MM.1S (cell line): ENCODE measurements around the gene NIN.

ENCODE experiments used
- DNase-seq: peaks from one replicate; pipeline ENCODE4 v3.0.0-alpha.2; 2015
- H2AFZ ChIP-seq: fragments of 300-600 bp; sonication (generic); 2 replicates; pipeline ENCODE4 v1.6.0; 2016; ENCODE audit warnings: antibody characterized with exemption, low read length
- H3F3A ChIP-seq: fragments of 300-600 bp; sonication (generic); 2 replicates; pipeline ENCODE4 v1.6.1; 2016; ENCODE audit warnings: mild to moderate bottlenecking, antibody characterized with exemption, low read length, moderate library complexity, mixed read lengths; ENCODE audit not compliant: insufficient read depth
- H3K27ac ChIP-seq: fragments of 300-600 bp; sonication (generic); 2 replicates; pipeline ENCODE4 v1.5.1; 2016; ENCODE audit warnings: mild to moderate bottlenecking, low read length
- H3K27me3 ChIP-seq: fragments of 300-600 bp; sonication (generic); replicated peaks from 2 replicates; pipeline ENCODE4 v1.6.0; 2016; ENCODE audit warnings: low read length; ENCODE audit not compliant: insufficient read depth
- H3K36me3 ChIP-seq: fragments of 300-600 bp; sonication (generic); replicated peaks from 2 replicates; pipeline ENCODE4 v1.6.1; 2016; ENCODE audit warnings: mild to moderate bottlenecking, low read length, mixed read lengths; ENCODE audit not compliant: insufficient read depth
- H3K4me1 ChIP-seq: fragments of 300-600 bp; sonication (generic); 2 replicates; pipeline ENCODE4 v1.6.1; 2016; ENCODE audit warnings: low read length, mixed read lengths
- H3K4me2 ChIP-seq: fragments of 300-600 bp; sonication (generic); 2 replicates; pipeline ENCODE4 v1.6.0; 2016; ENCODE audit warnings: low read depth, low read length
- H3K4me3 ChIP-seq: fragments of 300-600 bp; sonication (generic); 2 replicates; pipeline ENCODE4 v1.5.1; 2016; ENCODE audit warnings: low read length, mixed read lengths
- H3K79me2 ChIP-seq: fragments of 300-600 bp; sonication (generic); 2 replicates; pipeline ENCODE4 v1.6.1; 2016; ENCODE audit warnings: mixed run types, low read length, mixed read lengths
- H3K9ac ChIP-seq: fragments of 300-600 bp; sonication (generic); 2 replicates; pipeline ENCODE4 v1.6.1; 2016; ENCODE audit warnings: low read length, mixed read lengths
- H3K9me2 ChIP-seq: fragments of 300-600 bp; sonication (generic); replicated peaks from 2 replicates; pipeline ENCODE4 v1.6.1; 2016; ENCODE audit warnings: mild to moderate bottlenecking, low read length, mixed read lengths; ENCODE audit not compliant: insufficient read depth
- H3K9me3 ChIP-seq: fragments of 300-600 bp; sonication (generic); replicated peaks from 2 replicates; pipeline ENCODE4 v1.6.1; 2016; ENCODE audit warnings: mild to moderate bottlenecking, low read length, mixed read lengths; ENCODE audit not compliant: insufficient read depth
- H4K20me1 ChIP-seq: fragments of 300-600 bp; sonication (generic); 2 replicates; pipeline ENCODE4 v1.6.1; 2016; ENCODE audit warnings: mild to moderate bottlenecking, low read length, moderate library complexity, mixed read lengths; ENCODE audit not compliant: insufficient read depth
- CTCF ChIP-seq: fragments of 300-600 bp; sonication (generic); IDR thresholded peaks from 2 replicates; pipeline ENCODE4 v1.5.1; 2016; ENCODE audit warnings: antibody characterized with exemption, low read length, mixed read lengths
- EZH2 ChIP-seq: fragments of 300-600 bp; sonication (generic); optimal IDR thresholded peaks from 2 replicates; pipeline ENCODE3; 2017; ENCODE audit warnings: low read depth, mild to moderate bottlenecking, antibody characterized with exemption, low read length, mixed read lengths
- EZH2phosphoT487 ChIP-seq: fragments of 300-600 bp; sonication (generic); IDR thresholded peaks from 2 replicates; pipeline ENCODE4 v1.6.1; 2018; ENCODE audit warnings: antibody characterized with exemption, low read length

NIN gene

GRCh38 chr14:50772412-50772811 lies 58.5 kb downstream of the NIN start:
- H3K4me3 ChIP-seq: no peak overlapping the region

GRCh38 chr14:50770586-50770985 lies 60.4 kb downstream of the NIN start:
- H4K20me1 ChIP-seq: no peaks in the 10 kb centered on the region
- no peaks in the 10 kb centered on the region for H3K9me3 ChIP-seq
- TF ChIP-seq EZH2: no peak
- TF ChIP-seq EZH2phosphoT487: no peak
- no peak for TF ChIP-seq CTCF
- H3K4me2 ChIP-seq: no peak overlapping the region
- H3K9ac ChIP-seq: no peak overlapping the region
- no peaks in the 10 kb centered on the region for H3K36me3 ChIP-seq
- H2AFZ ChIP-seq: no peak overlapping the region
- no peak overlapping the region for H3K27ac ChIP-seq
- H3K79me2 ChIP-seq: no peaks in the 10 kb centered on the region
- no peaks in the 10 kb centered on the region for H3K9me2 ChIP-seq
- no peak overlapping the region for H3K4me3 ChIP-seq
- no peak for DNase-seq
- peaks cover 13% of the 10 kb centered on the region for H3K4me1 ChIP-seq
- H3F3A ChIP-seq: no peaks in the 10 kb centered on the region
- no peaks in the 10 kb centered on the region for H3K27me3 ChIP-seq

More at GRCh38 chr14:50772412-50772811, 58.5 kb downstream of the NIN start:
- Histone ChIP-seq H3K9me2 (no peaks in the 10 kb centered on the region), H3K27me3 (no peaks in the 10 kb centered on the region), H3K9me3 (no peaks in the 10 kb centered on the region), H2AFZ (no peak overlapping the region), H3K36me3 (no peaks in the 10 kb centered on the region), H3K4me1 (peaks cover 13% of the 10 kb centered on the region), H3K9ac (no peak overlapping the region), H3K27ac (no peak overlapping the region), H3K4me2 (no peak overlapping the region), H3K79me2 (no peaks in the 10 kb centered on the region), H3F3A (no peaks in the 10 kb centered on the region), H4K20me1 (no peaks in the 10 kb centered on the region)
- no peak for DNase-seq
- no peak for TF ChIP-seq EZH2phosphoT487
- no peak for TF ChIP-seq CTCF
- TF ChIP-seq EZH2: no peak

GRCh38 chr14:50769863-50770500 lies 61.0 kb downstream of the NIN start:
- H3K9me2 ChIP-seq: no peaks in the 10 kb centered on the region
- no peaks in the 10 kb centered on the region for H3K79me2 ChIP-seq
- H3K4me3 ChIP-seq: no peak overlapping the region
- H3F3A ChIP-seq: no peaks in the 10 kb centered on the region
- H3K9ac ChIP-seq: no peak overlapping the region
- H2AFZ ChIP-seq: no peak overlapping the region
- H3K27ac ChIP-seq: no peak overlapping the region
- no peak for DNase-seq
- peaks cover 13% of the 10 kb centered on the region for H3K4me1 ChIP-seq
- H3K36me3 ChIP-seq: no peaks in the 10 kb centered on the region
- TF ChIP-seq EZH2phosphoT487 (no peak), EZH2 (no peak)
- H4K20me1 ChIP-seq: no peaks in the 10 kb centered on the region
- H3K4me2 ChIP-seq: no peak overlapping the region
- H3K27me3 ChIP-seq: no peaks in the 10 kb centered on the region
- no peaks in the 10 kb centered on the region for H3K9me3 ChIP-seq

- Histone ChIP-seq H3K4me3 (no peak overlapping the region), H3K27ac (no peak overlapping the region), H2AFZ (no peak overlapping the region), H3K36me3 (no peaks in the 10 kb centered on the region), H3K9me3 (no peaks in the 10 kb centered on the region), H3K4me2 (no peak overlapping the region), H4K20me1 (no peaks in the 10 kb centered on the region), H3K9me2 (no peaks in the 10 kb centered on the region), H3K9ac (no peak overlapping the region), H3K79me2 (no peaks in the 10 kb centered on the region), H3F3A (no peaks in the 10 kb centered on the region), H3K4me1 (peaks cover 2% of the 10 kb centered on the region), H3K27me3 (no peaks in the 10 kb centered on the region)
- TF ChIP-seq EZH2phosphoT487: no peak
- TF ChIP-seq EZH2: no peak
- no peak for TF ChIP-seq CTCF
- no peak for DNase-seq
Observed at GRCh38 chr14:50768680-50769079, 62.3 kb downstream of the NIN start.
